T47D (cell line): ENCODE data around the gene STK39.

ENCODE experiments used
- DNase-seq, 2 experiments: peaks; one replicate each; pipeline versions ENCODE4 v3.0.0 to v3.0.0-alpha.2; 2011 to 2012; ENCODE audit warnings: low read depth in 1 of 2, low spot score in 1 of 2
- JUND ChIP-seq: IDR thresholded peaks from 2 replicates; pipeline ENCODE4 v1.6.1; 2012; ENCODE audit warnings: low read depth
- in situ Hi-C: cut with HindIII; loops from 2 replicates; pipeline ENCODE4 v1.10.0; 2016; ENCODE audit warnings: low sequenced_read_pairs, low pct_unique_long_range_greater_than_20kb

STK39 gene

GRCh38 chr2:167939514-167940345, 307.7 kb downstream of the STK39 start:
- in situ Hi-C loops: no loop called here
- DNase-seq: no peak
- TF ChIP-seq JUND: no peak

- in situ Hi-C loops: no loop called here
- no peak for DNase-seq
- no peak for TF ChIP-seq JUND
These were observed 310.0 kb downstream of the STK39 start for GRCh38 chr2:167937403-167937802.

- DNase-seq: no peak
- in situ Hi-C loops: no loop called here
- no peak for TF ChIP-seq JUND
These were observed 311.6 kb downstream of the STK39 start for GRCh38 chr2:167935803-167936110.

DNA sequence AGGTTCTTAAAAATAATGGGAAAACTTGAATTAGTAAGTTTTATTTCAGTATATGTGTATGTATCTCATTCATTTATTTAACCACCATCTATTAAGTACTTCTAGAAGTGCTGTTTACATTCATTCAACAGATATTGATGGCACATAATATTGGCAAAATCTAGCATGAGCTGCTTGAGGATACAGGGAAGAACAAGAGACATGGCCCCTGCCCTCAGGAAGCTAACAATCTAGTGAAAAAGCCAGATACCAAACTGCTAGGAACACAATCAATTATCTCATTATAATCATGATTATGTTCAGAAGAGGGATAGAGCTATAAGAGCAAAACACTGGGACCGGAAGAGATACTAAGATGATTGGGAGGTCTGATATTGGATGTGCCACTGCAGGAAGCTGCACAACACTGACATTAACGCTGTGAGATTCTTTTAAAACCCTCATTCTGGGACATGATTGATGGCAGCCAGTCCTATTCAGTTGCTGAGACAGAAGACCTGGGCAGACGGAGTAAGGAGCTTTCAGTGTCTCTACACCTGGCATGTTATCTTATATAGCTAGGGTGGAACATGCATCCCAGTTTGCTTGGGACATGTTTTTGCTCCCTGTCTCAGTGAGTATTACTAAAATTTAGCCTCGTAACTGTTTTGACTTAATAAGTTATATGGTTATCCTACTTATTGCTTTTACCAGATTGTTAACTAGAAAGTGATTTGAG, 314.1 kb downstream of the STK39 start:
- TF ChIP-seq JUND: no peak
- in situ Hi-C loops: no loop called here
- no peak for DNase-seq

- no peak for TF ChIP-seq JUND
- in situ Hi-C loops: no loop called here
- no peak for DNase-seq
These were observed 315.2 kb downstream of the STK39 start for GRCh38 chr2:167932123-167932693.

DNA sequence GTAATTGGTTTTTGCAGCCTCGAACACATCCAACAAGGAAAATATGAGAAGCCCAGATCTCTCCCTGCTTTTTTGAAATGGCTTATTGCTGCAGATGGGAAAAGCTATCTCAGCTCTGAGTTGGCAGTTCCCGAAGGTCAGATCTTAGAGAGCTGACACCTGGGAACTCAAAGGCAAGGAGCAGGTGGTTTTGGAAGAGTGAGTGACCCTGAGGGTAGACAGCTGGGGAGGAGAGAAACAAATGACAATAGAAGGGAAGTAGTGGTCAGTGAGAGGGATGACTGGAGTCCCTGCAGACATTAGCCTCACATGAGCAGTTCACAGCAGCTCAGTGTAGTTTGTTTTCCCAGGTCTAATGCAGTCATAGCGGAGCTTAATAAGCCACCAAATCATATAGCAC, 317.9 kb downstream of the STK39 start:
- no peak for TF ChIP-seq JUND
- in situ Hi-C loops: no loop called here
- DNase-seq: no peak

DNA sequence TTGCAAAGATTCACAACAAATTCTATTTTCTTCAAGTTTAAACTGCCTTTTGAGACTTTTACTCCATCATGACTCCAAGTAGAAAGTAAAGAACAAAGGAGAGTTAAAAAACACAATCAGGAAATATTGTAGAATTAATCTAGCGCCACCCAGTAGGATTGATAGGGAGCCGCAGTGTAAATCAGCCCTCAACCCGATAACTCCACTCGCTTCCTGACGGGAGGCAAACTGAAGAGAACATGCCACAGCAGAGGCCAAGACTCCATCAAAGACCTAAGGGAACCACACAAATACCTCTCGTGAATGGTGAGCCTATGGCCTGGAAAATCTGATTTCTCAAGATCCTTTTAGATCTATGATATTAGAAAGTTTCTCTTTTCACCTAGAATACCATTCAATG, 319.0 kb downstream of the STK39 start:
- TF ChIP-seq JUND: no peak
- in situ Hi-C loops: no loop called here
- no peak for DNase-seq

DNA sequence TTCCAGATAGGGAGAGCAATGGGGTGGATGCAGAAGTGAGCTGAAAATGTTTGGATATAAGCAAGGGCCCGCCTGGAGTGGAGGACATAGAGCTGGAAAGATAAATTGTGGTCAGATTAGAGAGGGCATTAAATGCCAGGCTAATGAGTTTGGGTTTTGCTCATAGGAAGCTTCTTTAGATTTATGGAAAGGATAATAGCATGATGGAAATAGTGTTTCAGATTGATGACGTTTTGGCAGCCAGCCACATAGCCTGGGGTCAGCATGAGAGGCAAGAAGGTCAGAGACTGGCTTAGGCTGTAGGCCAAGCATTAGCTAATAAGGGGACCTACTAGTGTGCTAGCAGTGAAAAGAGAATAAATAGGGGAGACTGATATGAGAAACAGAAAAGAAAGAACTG, 321.6 kb downstream of the STK39 start:
- DNase-seq: no peak
- in situ Hi-C loops: no loop called here
- TF ChIP-seq JUND: no peak

- in situ Hi-C loops: no loop called here
- TF ChIP-seq JUND: no peak
- DNase-seq: no peak
These were observed 322.8 kb downstream of the STK39 start for GRCh38 chr2:167924556-167924955.

GRCh38 chr2:167916756-167917155, 330.6 kb downstream of the STK39 start:
- no peak for DNase-seq
- in situ Hi-C loops: no loop called here
- TF ChIP-seq JUND: no peak

- DNase-seq: no peak
- in situ Hi-C loops: no loop called here
- TF ChIP-seq JUND: no peak
These were observed 332.4 kb downstream of the STK39 start for GRCh38 chr2:167914969-167915368.

DNA sequence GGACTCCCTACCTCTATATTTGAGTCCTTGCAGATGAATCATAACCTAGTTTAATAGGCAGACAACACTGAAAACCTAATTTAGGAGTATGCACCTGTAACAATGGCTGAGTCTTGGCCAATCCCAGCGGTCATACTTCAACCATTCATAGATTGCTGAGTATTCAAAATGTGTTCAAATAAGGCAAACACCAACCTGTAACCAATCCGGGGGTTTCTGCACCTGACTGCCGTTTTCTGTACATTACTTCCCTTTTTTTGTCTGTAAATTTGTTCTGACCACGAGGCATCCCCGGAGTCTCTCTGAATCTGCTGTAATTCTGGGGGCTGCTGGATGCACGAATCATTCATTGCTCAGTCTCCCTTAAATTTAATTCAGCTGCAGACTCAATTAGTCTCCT, 338.6 kb downstream of the STK39 start:
- no peak for TF ChIP-seq JUND
- in situ Hi-C loops: no loop called here
- no peak for DNase-seq

DNA sequence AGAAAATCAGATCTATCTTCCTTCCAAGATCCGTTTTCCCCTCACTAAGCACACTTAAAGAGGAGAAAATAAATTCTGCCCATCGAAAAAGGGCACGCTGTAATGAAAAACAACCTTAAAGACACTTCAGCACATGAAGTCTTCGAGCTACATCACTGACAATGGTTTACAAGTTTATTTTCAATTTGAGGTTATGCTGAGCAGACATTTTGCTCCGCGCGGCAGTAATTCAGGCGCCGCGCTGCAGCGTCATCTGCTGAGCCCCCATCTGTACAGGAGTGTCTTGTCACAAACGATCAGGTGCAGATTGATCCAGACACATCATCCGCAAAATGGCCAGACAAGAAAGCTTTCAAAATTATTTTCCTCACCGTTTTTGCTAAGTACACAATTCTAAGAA, 341.7 kb downstream of the STK39 start:
- in situ Hi-C loops: no loop called here
- no peak for DNase-seq
- no peak for TF ChIP-seq JUND
